Neural crest cell (in vitro differentiated cells): ENCODE data around the gene TRIO. TPM values are rescaled to one million over a fixed set of nuclear protein-coding genes. Genes with fewer than 3 reads are reported as not detected.

Experiments used
- DNase-seq: peaks from one replicate; pipeline ENCODE4 v3.0.0; 2021; ENCODE audit warnings: low read depth, mixed read lengths, low spot score
- H3K27ac Mint-ChIP-seq: one replicate; pipeline ENCODE4 v1.8.0; 2021; ENCODE audit warnings: mild to moderate bottlenecking, mixed read lengths; ENCODE audit not compliant: unreplicated experiment
- H3K27me3 Mint-ChIP-seq: 2 replicates; pipeline ENCODE4 v1.8.0; 2021; ENCODE audit warnings: low read depth, mild to moderate bottlenecking, mixed read lengths
- H3K36me3 Mint-ChIP-seq: 2 replicates; pipeline ENCODE4 v1.8.0; 2021; ENCODE audit warnings: low read depth, mild to moderate bottlenecking, mixed read lengths
- H3K4me1 Mint-ChIP-seq: 2 replicates; pipeline ENCODE4 v1.8.0; 2021; ENCODE audit warnings: mixed read lengths
- H3K4me3 Mint-ChIP-seq: one replicate; pipeline ENCODE4 v1.8.0; 2021; ENCODE audit warnings: mild to moderate bottlenecking, mixed read lengths
- H3K9me3 Mint-ChIP-seq: 2 replicates; pipeline ENCODE4 v1.8.0; 2021; ENCODE audit warnings: mixed read lengths
- CTCF ChIP-seq: fragments of 200-600 bp; sonication (generic); conservative IDR thresholded peaks from 2 replicates; pipeline ENCODE4 v1.5.0; 2021; ENCODE audit warnings: antibody characterized with exemption, mild to moderate bottlenecking
- total RNA-seq: library from RNA; stranded (reverse); gene quantifications from 2 replicates; pipeline ENCODE4 v1.2.1, GENCODE V29; 2021

Gene TRIO
- total RNA-seq, 1 donor from 2014 or later: 134 TPM

GRCh38 chr5:14181299-14181968, 38.3 kb downstream of the TRIO start:
- peaks cover 69% of the 10 kb centered on the region for H3K4me1 Mint-ChIP-seq
- TF ChIP-seq CTCF: no peak
- no peaks in the 10 kb centered on the region for H3K36me3 Mint-ChIP-seq
- H3K27me3 Mint-ChIP-seq: no peaks in the 10 kb centered on the region
- H3K27ac Mint-ChIP-seq: no peak overlapping the region
- H3K4me3 Mint-ChIP-seq: no peak overlapping the region
- no peaks in the 10 kb centered on the region for H3K9me3 Mint-ChIP-seq
- DNase-seq: no peak

GRCh38 chr5:14182761-14183160, 39.6 kb downstream of the TRIO start:
- DNase-seq: no peak
- no peaks in the 10 kb centered on the region for H3K27me3 Mint-ChIP-seq
- no peaks in the 10 kb centered on the region for H3K36me3 Mint-ChIP-seq
- no peak overlapping the region for H3K4me3 Mint-ChIP-seq
- H3K4me1 Mint-ChIP-seq: peaks cover 72% of the 10 kb centered on the region
- peak overlapping the region; percentile 44 for H3K27ac Mint-ChIP-seq
- TF ChIP-seq CTCF: no peak
- H3K9me3 Mint-ChIP-seq: no peaks in the 10 kb centered on the region

GRCh38 chr5:14183187-14183939, 40.2 kb downstream of the TRIO start:
- Mint-ChIP-seq H3K27me3 (no peaks in the 10 kb centered on the region), H3K4me3 (no peak overlapping the region), H3K4me1 (peaks cover 67% of the 10 kb centered on the region), H3K27ac (no peak overlapping the region), H3K36me3 (no peaks in the 10 kb centered on the region), H3K9me3 (no peaks in the 10 kb centered on the region)
- no peak for DNase-seq
- TF ChIP-seq CTCF: no peak

- Mint-ChIP-seq H3K36me3 (no peaks in the 10 kb centered on the region), H3K9me3 (no peaks in the 10 kb centered on the region), H3K27me3 (no peaks in the 10 kb centered on the region), H3K4me3 (no peak overlapping the region), H3K27ac (peak overlapping the region; percentile 90), H3K4me1 (peaks cover 60% of the 10 kb centered on the region)
- DNase-seq: no peak
- TF ChIP-seq CTCF: no peak
Measured at GRCh38 chr5:14184082-14184481, 40.9 kb downstream of the TRIO start.

- H3K4me1 Mint-ChIP-seq: peaks cover 58% of the 10 kb centered on the region
- H3K27ac Mint-ChIP-seq: no peak overlapping the region
- no peak overlapping the region for H3K4me3 Mint-ChIP-seq
- no peak for DNase-seq
- TF ChIP-seq CTCF: no peak
- no peaks in the 10 kb centered on the region for H3K27me3 Mint-ChIP-seq
- H3K36me3 Mint-ChIP-seq: no peaks in the 10 kb centered on the region
- H3K9me3 Mint-ChIP-seq: no peaks in the 10 kb centered on the region
Measured at GRCh38 chr5:14184725-14185124, 41.6 kb downstream of the TRIO start.
